GM23338 (cell line): Measurements from ENCODE around the gene S100A7.

ENCODE experiments used
- CTCF ChIP-seq, 2 experiments: fragments of 200-600 bp in 1 of 2; sonication (generic) in 1 of 2; conservative IDR thresholded peaks; 2 replicates each; pipeline versions ENCODE4 v1.5.1 to v1.6.1; 2016 to 2017; ENCODE audit warnings: antibody characterized with exemption in 2 of 2, low read depth in 2 of 2, mild to moderate bottlenecking in 2 of 2, moderate library complexity in 1 of 2
- ETS1 ChIP-seq: IDR thresholded peaks from 2 replicates; pipeline ENCODE4 v1.6.1; 2016; ENCODE audit warnings: antibody characterized with exemption
- EZH2 ChIP-seq: fragments of 200-600 bp; sonication (generic); IDR thresholded peaks from one replicate; pipeline ENCODE4 v1.8.0; 2017; ENCODE audit warnings: antibody characterized with exemption, mild to moderate bottlenecking, low read depth; ENCODE audit not compliant: unreplicated experiment
- EZH2phosphoT487 ChIP-seq: fragments of 200-600 bp; sonication (generic); IDR thresholded peaks from one replicate; pipeline ENCODE4 v1.8.1; 2018; ENCODE audit warnings: antibody characterized with exemption; ENCODE audit not compliant: unreplicated experiment
- REST ChIP-seq: IDR thresholded peaks from one replicate; pipeline ENCODE4 v1.6.1; 2018; ENCODE audit warnings: antibody characterized with exemption; ENCODE audit not compliant: unreplicated experiment
- STAT1 ChIP-seq: IDR thresholded peaks from one replicate; pipeline ENCODE4 v1.6.1; 2016; ENCODE audit warnings: antibody characterized with exemption; ENCODE audit not compliant: unreplicated experiment
- ZNF114 ChIP-seq: fragments of 250-450 bp; sonication (Bioruptor Pico); IDR thresholded peaks from 2 replicates; pipeline ENCODE4 v1.5.0; 2020; ENCODE audit warnings: mild to moderate bottlenecking, moderate library complexity

- no peak for TF ChIP-seq EZH2phosphoT487
- TF ChIP-seq CTCF (conservative IDR thresholded peaks at IDR 0.05; ENCODE audit: low read depth in 2 of 2) = no peak
- TF ChIP-seq REST = no peak
- no peak for TF ChIP-seq ZNF114 (CRISPR knock-in tag)
- TF ChIP-seq EZH2 = no peak
- no peak for TF ChIP-seq STAT1
- TF ChIP-seq ETS1 = no peak
Measured at GRCh38 chr1:153434746-153435455, 25.6 kb downstream of the S100A7 start.
